ENCODE data around the gene CSF1.
"Not testable (repeated sequence)": the region's sequence is repeated elsewhere in the genome, so short reads cannot be mapped to it uniquely, and the experiment has no call there.

Gene CSF1

DNA sequence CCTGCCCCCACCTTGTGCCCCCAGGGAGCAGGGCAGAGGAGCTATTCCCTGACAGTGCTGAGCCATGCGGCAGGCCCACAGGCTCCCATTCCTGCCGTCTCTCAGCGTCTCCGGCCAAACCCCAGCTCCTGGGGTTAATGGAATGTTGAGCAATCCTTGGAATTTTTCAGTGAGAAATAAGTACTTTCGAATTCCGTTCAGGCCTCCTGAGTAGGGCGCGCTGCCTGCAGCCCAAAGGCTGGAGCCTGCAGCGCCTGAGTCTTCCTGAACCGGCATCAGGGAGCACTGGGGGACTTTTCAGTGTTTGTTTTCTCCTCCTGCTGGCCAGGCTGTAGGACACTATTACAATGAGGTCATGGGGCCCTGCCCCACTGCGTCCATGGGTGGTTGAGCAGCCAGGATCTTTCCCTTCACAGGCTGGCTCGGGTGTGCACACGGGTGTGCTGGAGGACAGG lies 33.3 kb upstream of the CSF1 start:
- no peak overlapping the region for H3K4me3 ChIP-seq (ENCODE audit: low read depth, low read length)
- no peaks in the 10 kb centered on the region for H3K27me3 ChIP-seq (ENCODE audit: control insufficient read depth, insufficient read depth, low read length)
- peaks cover 20% of the 10 kb centered on the region for H3K4me1 ChIP-seq (ENCODE audit: control insufficient read depth, insufficient read depth, low read length)
- H3K9me3 ChIP-seq (ENCODE audit: control insufficient read depth, insufficient read depth, low read length): no peaks in the 10 kb centered on the region
- H3K36me3 ChIP-seq (ENCODE audit: control insufficient read depth, insufficient read depth, low read length): no peaks in the 10 kb centered on the region
- H3K9ac ChIP-seq (ENCODE audit: low read depth, low read length): no peak overlapping the region

DNA sequence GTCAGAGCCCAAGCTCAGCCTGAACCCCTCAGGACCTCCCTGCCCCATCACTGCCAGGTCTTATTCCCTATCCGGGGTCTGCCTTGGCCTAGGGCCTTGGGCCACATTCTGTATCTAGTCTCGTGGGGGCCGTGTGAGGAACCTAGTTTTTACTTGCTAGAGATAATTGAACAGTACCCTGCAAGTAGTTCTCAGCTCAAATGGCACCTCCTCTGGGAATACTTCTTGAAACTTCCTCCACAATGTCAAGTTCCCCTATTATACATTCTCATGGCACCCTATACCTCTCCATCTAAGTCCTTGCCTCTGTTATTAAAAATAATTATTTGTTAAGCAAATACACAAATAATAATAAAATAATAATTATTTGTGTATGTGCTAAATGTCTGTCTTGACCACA lies 32.9 kb upstream of the CSF1 start:
- H3K27me3 ChIP-seq (ENCODE audit: control insufficient read depth, insufficient read depth, low read length): no peaks in the 10 kb centered on the region
- H3K9me3 ChIP-seq (ENCODE audit: control insufficient read depth, insufficient read depth, low read length): no peaks in the 10 kb centered on the region
- no peaks in the 10 kb centered on the region for H3K36me3 ChIP-seq (ENCODE audit: control insufficient read depth, insufficient read depth, low read length)
- H3K4me3 ChIP-seq (ENCODE audit: low read depth, low read length): no peak overlapping the region
- H3K9ac ChIP-seq (ENCODE audit: low read depth, low read length): no peak overlapping the region
- peaks cover 17% of the 10 kb centered on the region for H3K4me1 ChIP-seq (ENCODE audit: control insufficient read depth, insufficient read depth, low read length)

DNA sequence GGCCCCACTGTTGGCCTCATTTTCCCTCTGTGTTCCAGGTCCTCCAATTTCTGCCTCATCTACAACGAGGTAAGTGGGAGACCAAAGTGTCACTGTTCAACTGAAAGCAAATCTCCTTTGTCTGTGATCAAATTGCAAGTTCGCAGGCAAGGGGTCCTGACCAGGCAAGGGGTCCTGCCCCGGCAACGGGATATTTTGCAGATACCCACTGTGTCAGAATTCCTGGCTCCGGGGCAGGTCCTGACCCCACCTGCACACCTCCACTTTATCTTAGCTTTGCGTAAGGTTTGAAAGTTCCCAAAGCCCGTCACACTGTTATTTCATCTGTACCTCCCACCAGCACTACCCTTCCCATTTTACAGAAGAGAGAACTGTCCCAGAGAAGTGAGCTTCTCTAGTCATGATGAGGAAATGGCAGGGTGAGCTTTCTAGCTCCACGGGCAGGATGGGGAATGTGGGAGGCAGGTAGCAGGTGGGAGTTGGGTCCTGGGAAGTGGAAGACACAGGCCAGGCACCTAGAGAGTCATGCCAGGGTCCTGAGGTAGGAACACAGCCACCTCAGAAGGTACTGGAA lies 32.0 kb upstream of the CSF1 start:
- no peaks in the 10 kb centered on the region for H3K9me3 ChIP-seq (ENCODE audit: control insufficient read depth, insufficient read depth, low read length)
- H3K9ac ChIP-seq (ENCODE audit: low read depth, low read length): no peak overlapping the region
- H3K4me1 ChIP-seq (ENCODE audit: control insufficient read depth, insufficient read depth, low read length): peaks cover 12% of the 10 kb centered on the region

DNA sequence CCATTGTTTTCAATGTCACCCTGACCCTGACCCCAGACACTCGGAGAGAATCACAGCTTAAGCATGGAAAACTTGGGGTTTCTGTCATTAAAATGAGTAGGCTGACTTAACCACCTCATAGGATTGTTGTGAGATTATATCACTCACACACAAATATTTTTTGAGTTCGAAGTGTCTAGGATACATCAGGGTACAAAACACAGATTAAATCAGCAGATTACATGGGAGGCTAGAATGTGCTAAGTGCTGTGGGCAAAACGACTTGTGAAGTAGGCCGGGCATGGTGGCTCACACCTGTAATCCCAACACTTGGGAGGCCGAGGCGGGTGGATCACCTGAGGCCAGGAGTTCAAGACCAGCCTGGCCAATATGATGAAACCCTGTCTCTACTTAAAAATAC lies 31.3 kb upstream of the CSF1 start:
- H3K36me3 ChIP-seq (ENCODE audit: control insufficient read depth, insufficient read depth, low read length); H3K27me3 ChIP-seq (ENCODE audit: control insufficient read depth, insufficient read depth, low read length); H3K4me3 ChIP-seq (ENCODE audit: low read depth, low read length); H3K9me3 ChIP-seq (ENCODE audit: control insufficient read depth, insufficient read depth, low read length); H3K9ac ChIP-seq (ENCODE audit: low read depth, low read length): not testable (repeated sequence)
- peaks cover 14% of the 10 kb centered on the region for H3K4me1 ChIP-seq (ENCODE audit: control insufficient read depth, insufficient read depth, low read length)

More for the DNA sequence above, 32.0 kb upstream of the CSF1 start:
- Histone ChIP-seq H3K4me3 (ENCODE audit: low read depth, low read length) (no peak overlapping the region), H3K27me3 (ENCODE audit: control insufficient read depth, insufficient read depth, low read length) (no peaks in the 10 kb centered on the region), H3K36me3 (ENCODE audit: control insufficient read depth, insufficient read depth, low read length) (no peaks in the 10 kb centered on the region)

DNA sequence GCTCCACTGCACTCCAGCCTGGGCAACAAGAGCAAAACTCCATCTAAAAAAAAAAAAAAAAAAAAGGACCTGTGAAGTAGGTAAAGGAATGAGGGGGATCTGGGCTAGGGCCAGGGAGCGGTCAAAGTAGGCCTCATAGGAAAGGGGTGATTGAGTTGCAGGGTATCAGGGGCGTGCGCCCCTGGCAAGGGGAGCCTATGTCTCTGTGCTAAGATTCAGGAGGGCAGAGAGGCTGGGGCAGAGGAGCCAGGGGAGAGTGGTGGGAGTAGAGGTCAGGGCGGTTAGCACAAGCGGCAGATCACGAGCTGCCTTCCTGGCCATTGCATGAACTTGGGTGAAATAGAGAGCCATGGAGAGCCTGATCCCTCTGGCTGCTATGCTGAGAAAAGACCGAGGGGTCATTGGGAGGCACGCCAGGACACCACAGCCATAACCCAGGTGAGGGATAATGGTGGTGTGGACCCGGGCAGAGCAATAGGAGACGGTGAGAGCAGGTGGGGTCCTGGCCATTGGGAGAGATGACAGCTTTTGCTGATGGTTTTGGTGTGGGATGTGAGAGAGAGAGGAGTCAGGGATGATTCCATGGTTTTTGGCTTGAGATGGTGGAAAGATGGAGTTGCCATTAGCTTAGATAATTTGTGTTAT lies 30.6 kb upstream of the CSF1 start:
- Histone ChIP-seq H3K4me3 (ENCODE audit: low read depth, low read length) (no peak overlapping the region), H3K4me1 (ENCODE audit: control insufficient read depth, insufficient read depth, low read length) (peaks cover 14% of the 10 kb centered on the region), H3K27me3 (ENCODE audit: control insufficient read depth, insufficient read depth, low read length) (no peaks in the 10 kb centered on the region), H3K9ac (ENCODE audit: low read depth, low read length) (no peak overlapping the region), H3K36me3 (ENCODE audit: control insufficient read depth, insufficient read depth, low read length) (no peaks in the 10 kb centered on the region), H3K9me3 (ENCODE audit: control insufficient read depth, insufficient read depth, low read length) (no peaks in the 10 kb centered on the region)

- Histone ChIP-seq H3K4me3 (ENCODE audit: low read depth, low read length) (no peak overlapping the region), H3K27me3 (ENCODE audit: control insufficient read depth, insufficient read depth, low read length) (no peaks in the 10 kb centered on the region), H3K36me3 (ENCODE audit: control insufficient read depth, insufficient read depth, low read length) (no peaks in the 10 kb centered on the region), H3K9me3 (ENCODE audit: control insufficient read depth, insufficient read depth, low read length) (no peaks in the 10 kb centered on the region), H3K4me1 (ENCODE audit: control insufficient read depth, insufficient read depth, low read length) (peaks cover 13% of the 10 kb centered on the region), H3K9ac (ENCODE audit: low read depth, low read length) (no peak overlapping the region)
Observed at GRCh38 chr1:109880971-109881894, 29.4 kb upstream of the CSF1 start.

DNA sequence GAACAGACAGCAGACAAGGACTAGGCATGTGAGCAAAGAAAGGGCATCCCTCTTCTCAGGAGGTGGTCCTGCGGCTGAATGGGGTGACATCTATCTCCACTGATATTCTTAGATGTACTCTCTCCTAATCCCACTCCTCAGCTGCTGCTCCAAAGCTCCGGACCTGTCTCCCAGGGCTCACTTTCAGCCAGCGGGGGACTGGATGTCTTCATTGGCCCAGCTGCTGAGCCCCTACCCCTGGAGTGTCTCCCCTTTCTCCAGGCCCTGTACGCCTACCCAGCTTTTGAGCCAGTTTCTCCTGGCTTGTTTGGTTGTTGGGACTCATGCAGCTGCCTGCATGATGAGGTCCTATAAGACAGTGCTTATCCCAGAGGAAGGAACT lies 28.8 kb upstream of the CSF1 start:
- Histone ChIP-seq H3K36me3 (ENCODE audit: control insufficient read depth, insufficient read depth, low read length) (no peaks in the 10 kb centered on the region), H3K4me1 (ENCODE audit: control insufficient read depth, insufficient read depth, low read length) (peaks cover 7% of the 10 kb centered on the region), H3K9ac (ENCODE audit: low read depth, low read length) (no peak overlapping the region), H3K27me3 (ENCODE audit: control insufficient read depth, insufficient read depth, low read length) (no peaks in the 10 kb centered on the region), H3K4me3 (ENCODE audit: low read depth, low read length) (no peak overlapping the region), H3K9me3 (ENCODE audit: control insufficient read depth, insufficient read depth, low read length) (no peaks in the 10 kb centered on the region)

- H3K4me3 ChIP-seq (ENCODE audit: low read depth, low read length): no peak overlapping the region
- H3K27me3 ChIP-seq (ENCODE audit: control insufficient read depth, insufficient read depth, low read length): no peaks in the 10 kb centered on the region
- no peak overlapping the region for H3K9ac ChIP-seq (ENCODE audit: low read depth, low read length)
- H3K4me1 ChIP-seq (ENCODE audit: control insufficient read depth, insufficient read depth, low read length): peaks cover 4% of the 10 kb centered on the region
- no peaks in the 10 kb centered on the region for H3K36me3 ChIP-seq (ENCODE audit: control insufficient read depth, insufficient read depth, low read length)
- H3K9me3 ChIP-seq (ENCODE audit: control insufficient read depth, insufficient read depth, low read length): no peaks in the 10 kb centered on the region
Observed at GRCh38 chr1:109882288-109883245, 28.1 kb upstream of the CSF1 start.

- H3K4me1 ChIP-seq (ENCODE audit: control insufficient read depth, insufficient read depth, low read length): peaks cover 2% of the 10 kb centered on the region
- H3K4me3 ChIP-seq (ENCODE audit: low read depth, low read length): no peak overlapping the region
- H3K9ac ChIP-seq (ENCODE audit: low read depth, low read length): no peak overlapping the region
- no peaks in the 10 kb centered on the region for H3K36me3 ChIP-seq (ENCODE audit: control insufficient read depth, insufficient read depth, low read length)
- H3K9me3 ChIP-seq (ENCODE audit: control insufficient read depth, insufficient read depth, low read length): no peaks in the 10 kb centered on the region
- H3K27me3 ChIP-seq (ENCODE audit: control insufficient read depth, insufficient read depth, low read length): no peaks in the 10 kb centered on the region
Observed at GRCh38 chr1:109883248-109883955, 27.2 kb upstream of the CSF1 start.

DNA sequence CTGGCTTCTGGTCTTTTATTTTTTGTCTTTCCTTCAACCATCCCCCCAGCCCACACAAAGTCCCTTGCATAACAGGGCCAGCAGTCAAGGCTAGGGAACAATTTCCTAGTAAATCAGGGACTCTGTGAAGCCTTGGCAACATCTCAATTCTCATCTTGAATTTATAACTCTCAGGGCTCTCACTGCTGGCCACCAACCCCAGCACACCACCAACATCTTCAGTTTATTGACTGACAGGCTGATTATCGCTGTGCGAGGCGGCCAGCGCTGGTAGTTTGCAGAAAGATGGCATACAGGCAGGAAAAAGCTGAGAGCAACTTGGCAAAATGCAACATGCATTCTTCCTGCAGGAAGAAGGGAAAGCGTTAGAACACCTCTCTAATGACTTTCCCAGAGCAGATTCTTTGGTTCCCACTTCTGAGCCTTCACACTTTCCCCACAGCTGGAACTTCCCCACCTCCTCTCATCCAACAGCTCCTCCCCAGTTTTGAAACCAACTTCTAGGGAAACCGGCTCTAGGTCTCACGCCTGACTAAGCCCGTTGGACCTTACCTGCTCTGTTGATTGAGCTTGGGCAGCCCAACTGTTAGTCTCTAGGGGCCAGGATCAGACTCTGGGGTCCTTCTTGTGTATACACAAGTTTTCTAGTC lies 26.3 kb upstream of the CSF1 start:
- Histone ChIP-seq H3K4me1 (ENCODE audit: control insufficient read depth, insufficient read depth, low read length) (peaks cover 2% of the 10 kb centered on the region), H3K4me3 (ENCODE audit: low read depth, low read length) (no peak overlapping the region), H3K9me3 (ENCODE audit: control insufficient read depth, insufficient read depth, low read length) (no peaks in the 10 kb centered on the region)

More for the DNA sequence above, 26.3 kb upstream of the CSF1 start:
- no peaks in the 10 kb centered on the region for H3K36me3 ChIP-seq (ENCODE audit: control insufficient read depth, insufficient read depth, low read length)
- no peaks in the 10 kb centered on the region for H3K27me3 ChIP-seq (ENCODE audit: control insufficient read depth, insufficient read depth, low read length)
- H3K9ac ChIP-seq (ENCODE audit: low read depth, low read length): no peak overlapping the region
